Measurements from ENCODE around the gene DUXA. TPM values are rescaled to one million over a fixed set of nuclear protein-coding genes. Genes with fewer than 3 reads are reported as not detected.
"Not testable (repeated sequence)": the region's sequence is repeated elsewhere in the genome, so short reads cannot be mapped to it uniquely, and the experiment has no call there.

Gene DUXA
- total RNA-seq, result not detected
- not detected for polyA plus RNA-seq

DNA sequence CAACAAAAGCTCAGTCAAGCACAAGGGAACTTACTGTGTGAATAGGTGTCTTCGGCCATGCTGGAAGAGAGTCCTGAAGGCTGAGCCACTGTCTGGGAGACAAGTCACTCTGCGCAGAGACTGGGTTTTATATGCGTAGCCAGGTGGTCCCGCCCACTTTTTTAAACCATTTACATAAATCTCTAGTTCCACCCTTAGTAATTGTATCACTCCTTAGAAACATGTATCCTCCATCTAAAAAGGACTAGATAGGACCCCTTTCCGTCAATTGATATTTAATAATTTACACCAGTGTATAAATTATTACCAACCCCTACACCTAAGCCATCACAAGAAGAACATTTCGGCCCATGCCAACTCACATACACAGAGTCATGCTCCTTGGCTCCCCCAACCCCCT, at the start of gene DUXA:
Gene DUXA, minus strand, starts transcription at position 101 of the 400 bp plus-strand sequence. Its CDS starts 42 bp downstream, at position 59.
- Histone ChIP-seq H3K27me3 (no peaks in the 10 kb centered on the region), H3K4me1 (no peaks in the 10 kb centered on the region), H3K4me3 (no peak within 1 kb of the TSS), H3K9me3 (no peaks in the 10 kb centered on the region), H3K27ac (no peak within 1 kb of the TSS), H3K36me3 (no peaks in the 10 kb centered on the region)
- intact Hi-C loops (cut with DNase I), result no loop called here
- WGBS, 2 donors, result 62 to 74% methylated on average over 6 of the region's 6 CpGs
- TF ChIP-seq, protein P1, sequence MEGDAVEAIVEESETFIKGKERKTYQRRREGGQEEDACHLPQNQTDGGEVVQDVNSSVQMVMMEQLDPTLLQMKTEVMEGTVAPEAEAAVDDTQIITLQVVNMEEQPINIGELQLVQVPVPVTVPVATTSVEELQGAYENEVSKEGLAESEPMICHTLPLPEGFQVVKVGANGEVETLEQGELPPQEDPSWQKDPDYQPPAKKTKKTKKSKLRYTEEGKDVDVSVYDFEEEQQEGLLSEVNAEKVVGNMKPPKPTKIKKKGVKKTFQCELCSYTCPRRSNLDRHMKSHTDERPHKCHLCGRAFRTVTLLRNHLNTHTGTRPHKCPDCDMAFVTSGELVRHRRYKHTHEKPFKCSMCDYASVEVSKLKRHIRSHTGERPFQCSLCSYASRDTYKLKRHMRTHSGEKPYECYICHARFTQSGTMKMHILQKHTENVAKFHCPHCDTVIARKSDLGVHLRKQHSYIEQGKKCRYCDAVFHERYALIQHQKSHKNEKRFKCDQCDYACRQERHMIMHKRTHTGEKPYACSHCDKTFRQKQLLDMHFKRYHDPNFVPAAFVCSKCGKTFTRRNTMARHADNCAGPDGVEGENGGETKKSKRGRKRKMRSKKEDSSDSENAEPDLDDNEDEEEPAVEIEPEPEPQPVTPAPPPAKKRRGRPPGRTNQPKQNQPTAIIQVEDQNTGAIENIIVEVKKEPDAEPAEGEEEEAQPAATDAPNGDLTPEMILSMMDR (IDR thresholded peaks at IDR 0.05), result no peak
- DNase-seq, result no peak
- no peak for ATAC-seq
- no peak for FAIRE-seq

DNA sequence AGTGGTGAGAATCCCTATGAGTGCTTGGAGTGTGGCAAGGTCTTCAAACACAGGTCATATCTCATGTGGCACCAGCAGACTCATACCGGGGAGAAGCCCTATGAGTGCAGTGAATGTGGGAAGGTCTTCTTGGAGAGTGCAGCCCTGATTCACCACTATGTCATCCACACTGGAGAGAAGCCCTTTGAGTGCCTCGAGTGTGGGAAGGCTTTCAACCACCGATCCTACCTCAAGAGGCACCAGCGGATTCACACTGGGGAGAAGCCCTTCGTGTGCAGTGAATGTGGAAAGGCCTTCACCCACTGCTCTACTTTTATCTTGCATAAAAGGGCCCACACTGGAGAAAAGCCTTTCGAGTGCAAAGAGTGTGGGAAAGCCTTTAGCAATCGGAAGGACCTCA, 44.8 kb upstream of the DUXA start:
- no peaks in the 10 kb centered on the region for H3K9me3 ChIP-seq
- no peak for FAIRE-seq

DNA sequence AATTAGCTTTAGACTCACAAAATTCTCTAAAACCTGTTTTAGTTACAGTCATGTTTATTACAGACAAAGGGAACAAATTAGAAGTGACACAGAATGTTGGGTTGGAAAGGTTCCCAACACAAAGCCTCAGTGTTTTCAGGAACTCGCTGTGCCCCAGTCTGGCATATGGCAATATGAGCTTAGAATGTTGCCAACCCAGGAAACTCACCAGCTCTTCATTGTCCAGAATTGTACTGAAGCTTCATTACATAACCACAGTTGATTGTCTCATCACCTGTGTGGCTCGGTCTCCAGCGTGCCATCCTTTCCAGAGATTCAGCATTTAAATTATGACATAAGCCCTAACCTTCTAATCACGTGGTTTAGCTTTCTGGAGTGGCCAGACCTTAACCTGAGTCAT, 43.1 kb upstream of the DUXA start:
- no peaks in the 10 kb centered on the region for H3K4me1 ChIP-seq
- intact Hi-C loops (cut with DNase I), result no loop called here
- TF ChIP-seq, protein P1 (IDR thresholded peaks at IDR 0.05), result no peak
- no peaks in the 10 kb centered on the region for H3K27me3 ChIP-seq
- FAIRE-seq (no peak), ATAC-seq (no peak), DNase-seq (no peak)
- no peak overlapping the region for H3K27ac ChIP-seq
- H3K36me3 ChIP-seq, result peaks cover 5 to 44% (median 28%) of the 10 kb centered on the region in 3 donors
- H3K4me3 ChIP-seq, result no peak overlapping the region
- 82 to 94% methylated on average over 4 of the region's 4 CpGs for WGBS, 2 donors
- no peaks in the 10 kb centered on the region for H3K9me3 ChIP-seq

More for the DNA sequence above, 44.8 kb upstream of the DUXA start:
- intact Hi-C loops (cut with DNase I), result no loop called here
- H3K27ac ChIP-seq, result no peak overlapping the region
- H3K4me3 ChIP-seq, result no peak overlapping the region
- no peaks in the 10 kb centered on the region for H3K27me3 ChIP-seq
- ATAC-seq (no peak), DNase-seq (no peak)
- H3K36me3 ChIP-seq, result peaks cover 5 to 38% (median 25%) of the 10 kb centered on the region in 3 donors
- no peaks in the 10 kb centered on the region for H3K4me1 ChIP-seq
- WGBS, 2 donors, result 93 to 99% methylated on average over 7 of the region's 7 CpGs
- TF ChIP-seq, protein P1 (IDR thresholded peaks at IDR 0.05), result no peak

DNA sequence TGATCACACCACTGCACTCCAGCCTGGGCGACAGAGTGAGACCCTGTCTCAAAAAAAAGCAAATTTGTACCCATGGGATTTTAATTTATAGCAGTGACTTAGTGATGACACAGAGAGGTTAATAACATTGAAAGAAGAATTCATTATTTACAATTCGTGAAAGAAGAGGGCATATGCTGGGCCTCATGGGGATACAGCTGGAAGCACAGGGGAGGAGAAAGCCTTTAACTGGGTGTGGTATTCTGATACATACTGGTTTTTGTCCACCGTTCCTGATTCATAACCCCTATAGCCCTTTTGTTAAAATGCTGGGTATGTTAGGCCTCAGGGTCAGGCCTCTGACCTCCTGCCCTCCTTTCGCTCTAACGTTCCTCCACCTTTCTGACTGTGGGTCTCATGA, 34.9 kb upstream of the DUXA start:
- ATAC-seq (no peak), DNase-seq (no peak), FAIRE-seq (no peak)
- H3K4me1 ChIP-seq, result no peaks in the 10 kb centered on the region
- TF ChIP-seq, protein P1 (IDR thresholded peaks at IDR 0.05), result no peak
- H3K27me3 ChIP-seq, result no peaks in the 10 kb centered on the region
- WGBS, 2 donors, result 94 to 96% methylated on average over 5 of the region's 5 CpGs
- H3K27ac ChIP-seq, result no peak overlapping the region
- peaks cover 0 to 16% (median 9%) of the 10 kb centered on the region in 3 donors for H3K36me3 ChIP-seq
- intact Hi-C loops (cut with DNase I), result no loop called here
- H3K9me3 ChIP-seq, result no peaks in the 10 kb centered on the region
- H3K4me3 ChIP-seq, result no peak overlapping the region

DNA sequence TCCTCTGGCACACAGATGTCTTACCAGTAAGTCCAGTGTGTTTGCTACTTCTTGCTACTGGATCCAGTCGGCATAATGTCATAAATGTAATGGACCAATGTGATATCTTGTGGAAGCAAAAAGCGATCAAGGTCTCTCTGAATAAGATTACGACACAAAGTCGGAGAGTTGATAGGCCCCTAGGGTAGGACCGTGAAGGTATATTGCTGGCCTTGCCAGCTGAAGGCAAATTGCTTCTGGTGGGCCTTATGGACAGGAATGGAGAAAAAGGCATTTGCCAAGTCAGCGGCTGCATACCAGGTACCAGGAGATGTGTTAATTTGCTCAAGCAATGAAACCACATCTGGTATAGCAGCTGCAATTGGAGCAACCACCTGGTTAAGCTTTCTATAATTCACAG, 30.6 kb upstream of the DUXA start:
- H3K27ac ChIP-seq; H3K4me1 ChIP-seq; FAIRE-seq; intact Hi-C loops (cut with DNase I); H3K9me3 ChIP-seq; H3K27me3 ChIP-seq; DNase-seq; ATAC-seq; H3K4me3 ChIP-seq: not testable (repeated sequence)
- 97% methylated on average over 6 of the region's 6 CpGs for WGBS, 2 donors
- H3K36me3 ChIP-seq, result peaks cover 4 to 31% (median 29%) of the 10 kb centered on the region in 3 donors
